NT2/D1 (cell line): Measurements from ENCODE around the gene DNM1L.

Source experiments
- YY1 ChIP-seq: IDR thresholded peaks from 2 replicates; pipeline ENCODE4 v1.6.1; 2011; ENCODE audit not compliant: insufficient read length, insufficient read depth
- ZNF274 ChIP-seq: IDR thresholded peaks from 2 replicates; pipeline ENCODE4 v1.6.1; 2011; ENCODE audit warnings: mild to moderate bottlenecking, low read depth, low read length

- no peak for TF ChIP-seq YY1
- TF ChIP-seq ZNF274, result no peak
Observed at GRCh38 chr12:32754111-32754510, 75.0 kb downstream of the DNM1L start.
